Endothelial cell of umbilical vein (primary cell): ENCODE results near the gene HIP1. TPM values are rescaled to one million over a fixed set of nuclear protein-coding genes. Genes with fewer than 3 reads are reported as not detected.
A peak's percentile ranks its signal among the peaks of the same experiment; 100 is the strongest.
"Not testable (repeated sequence)": the region's sequence is repeated elsewhere in the genome, so short reads cannot be mapped to it uniquely, and the experiment has no call there.

ENCODE experiments used
- BruUV-seq: library from RNA; stranded (reverse); fragments of 400-500 nt; replicated peaks from 2 replicates; lab custom pipeline; 2021; lab: Mats Ljungman, UMichigan
- CTCF ChIA-PET: fragments of 300-600, 350-600 bp; sonication (Branson Sonifier 250); formaldehyde crosslinking; loops from one replicate; lab custom pipeline; 2021; ENCODE audit warnings: antibody characterized with exemption, inconsistent platforms; lab: Charles Lee
- POLR2A ChIA-PET: fragments of 300-600, 350-600 bp; sonication (Branson Sonifier 250); formaldehyde crosslinking; loops from one replicate; lab custom pipeline; 2021; ENCODE audit warnings: antibody characterized with exemption, inconsistent platforms; lab: Charles Lee
- DNase-seq: peaks from one replicate; pipeline ENCODE4 v3.0.0-alpha.2; 2011; ENCODE audit warnings: low read depth, low spot score
- FAIRE-seq: peaks from 2 replicates; lab custom pipeline; 2011; peaks lifted over from hg19 to GRCh38; lab: Jason Lieb, UNC
- H2AFZ ChIP-seq: 2 replicates; pipeline ENCODE4 v1.6.0; 2012; ENCODE audit warnings: low read depth, low read length, control low read depth, inconsistent platforms
- H3K27ac ChIP-seq: 2 replicates; pipeline ENCODE4 v1.5.1; 2011; ENCODE audit warnings: low read depth, mild to moderate bottlenecking, control low read depth, low read length, moderate library complexity; ENCODE audit not compliant: insufficient read depth
- H3K27me3 ChIP-seq, 2 experiments: 2 replicates each; pipeline versions ENCODE4 v1.6.0 to v1.6.1; 2011; ENCODE audit warnings: low read length in 2 of 2, mixed read lengths in 1 of 2; ENCODE audit not compliant: control insufficient read depth in 2 of 2, insufficient read depth in 2 of 2
- H3K36me3 ChIP-seq, 2 experiments: 2 replicates in 1 of 2; 3 replicates in 1 of 2; pipeline ENCODE4 v1.5.1; 2011; ENCODE audit warnings: low read length in 2 of 2, mild to moderate bottlenecking in 1 of 2, moderate library complexity in 1 of 2; ENCODE audit not compliant: control insufficient read depth in 2 of 2, insufficient read depth in 2 of 2; ENCODE audit errors: extremely low read depth in 1 of 2
- H3K4me1 ChIP-seq: 3 replicates; pipeline ENCODE4 v1.5.1; 2011; ENCODE audit warnings: mild to moderate bottlenecking, low read length; ENCODE audit not compliant: control insufficient read depth, insufficient read depth; ENCODE audit errors: extremely low read depth
- H3K4me2 ChIP-seq: 2 replicates; pipeline ENCODE4 v1.6.1; 2011; ENCODE audit warnings: low read length, control low read depth, mixed read lengths; ENCODE audit not compliant: insufficient read depth
- H3K4me3 ChIP-seq, 3 experiments: fragments of 200-600 bp in 1 of 3; sonication (generic), shearing (Covaris generic) in 1 of 3; replicated peaks in 1 of 3; 2 replicates each; pipeline ENCODE4 v1.5.1; 2011 to 2016; ENCODE audit warnings: control low read depth in 3 of 3, low read length in 3 of 3, mild to moderate bottlenecking in 2 of 3, inconsistent platforms in 1 of 3, low read depth in 1 of 3, moderate library complexity in 1 of 3; ENCODE audit not compliant: insufficient read depth in 1 of 3
- H3K79me2 ChIP-seq: 2 replicates; pipeline ENCODE4 v1.6.0; 2012; ENCODE audit warnings: low read length, inconsistent platforms; ENCODE audit not compliant: control insufficient read depth, insufficient read depth
- H3K9ac ChIP-seq: replicated peaks from 2 replicates; pipeline ENCODE3; 2011; ENCODE audit warnings: low read length, control low read depth; ENCODE audit not compliant: insufficient read depth; ENCODE audit errors: extremely low read depth
- H3K9me1 ChIP-seq: replicated peaks from 3 replicates; pipeline ENCODE4 v1.6.0; 2011; ENCODE audit warnings: mild to moderate bottlenecking, low read length; ENCODE audit not compliant: control insufficient read depth, insufficient read depth; ENCODE audit errors: extremely low read depth
- H3K9me3 ChIP-seq: replicated peaks from 2 replicates; pipeline ENCODE4 v1.5.1; 2012; ENCODE audit warnings: low read length, inconsistent platforms; ENCODE audit not compliant: control insufficient read depth, insufficient read depth
- H4K20me1 ChIP-seq: replicated peaks from 2 replicates; pipeline ENCODE3; 2011; ENCODE audit warnings: mild to moderate bottlenecking, low read length; ENCODE audit not compliant: control insufficient read depth, insufficient read depth; ENCODE audit errors: extremely low read depth
- EZH2 ChIP-seq: IDR thresholded peaks from 2 replicates; pipeline ENCODE4 v1.6.1; 2012; ENCODE audit warnings: borderline replicate concordance, low read depth, mild to moderate bottlenecking, moderate library complexity, low read length, inconsistent platforms; ENCODE audit not compliant: severe bottlenecking
- FOS ChIP-seq: IDR thresholded peaks from 2 replicates; pipeline ENCODE4 v1.6.1; 2011; ENCODE audit warnings: mild to moderate bottlenecking, low read length, moderate library complexity, borderline replicate concordance; ENCODE audit not compliant: insufficient read depth
- GATA2 ChIP-seq: IDR thresholded peaks from 2 replicates; pipeline ENCODE4 v1.7.0; 2011; ENCODE audit warnings: low read depth, mild to moderate bottlenecking, moderate library complexity, mixed read lengths, low read length; ENCODE audit not compliant: insufficient read length, insufficient read depth
- JUN ChIP-seq: IDR thresholded peaks from 2 replicates; pipeline ENCODE4 v1.6.1; 2011; ENCODE audit warnings: borderline replicate concordance, low read depth; ENCODE audit not compliant: insufficient read length, insufficient read depth
- MAX ChIP-seq: IDR thresholded peaks from 2 replicates; pipeline ENCODE4 v1.6.1; 2011; ENCODE audit not compliant: insufficient read depth, insufficient read length
- MYC ChIP-seq: IDR thresholded peaks from one replicate; pipeline ENCODE4 v1.6.1; 2011; ENCODE audit warnings: mild to moderate bottlenecking, low read depth, low read length
- POLR2A ChIP-seq: IDR thresholded peaks from 2 replicates; pipeline ENCODE4 v1.6.1; 2012; ENCODE audit warnings: low read depth, mild to moderate bottlenecking, control low read depth, low read length
- POLR2AphosphoS5 ChIP-seq: IDR thresholded peaks from 2 replicates; pipeline ENCODE4 v1.6.1; 2012; ENCODE audit warnings: low read depth, mild to moderate bottlenecking, control low read depth, low read length, moderate library complexity; ENCODE audit not compliant: insufficient read depth
- dilution Hi-C: fragments of 300-500 bp; cut with MboI; formaldehyde crosslinking; loops from one replicate; pipeline ENCODE4 v1.15.0; 2019; ENCODE audit warnings: low sequenced_read_pairs; ENCODE audit not compliant: extremely low pct_ligation_motif_present
- intact Hi-C: fragments of 100-400 bp; cut with micrococcal nuclease; formaldehyde crosslinking; loops from one replicate; pipeline ENCODE4 v1.10.0; 2022
- polyA plus RNA-seq, 4 experiments: library from polyadenylated mRNA; depleted of rRNA in 3 of 4; stranded (reverse) in 3 of 4; unstranded in 1 of 4; fragments of >200 nt; gene quantifications; 2 replicates each; pipeline versions ENCODE4 v1.2.1 to v1.2.3, GENCODE V29; 2011 to 2012; ENCODE audit warnings: missing spikeins in 1 of 4
- total RNA-seq: library from RNA; stranded (reverse); gene quantifications from 2 replicates; pipeline ENCODE4 v1.2.3, GENCODE V29; 2021
- TF ChIP-seq, protein P1 (sequence below), 2 donors: IDR thresholded peaks; 1 replicate in 1 of 2; 2 replicates in 1 of 2; pipeline ENCODE4 v1.5.1; 2011; ENCODE audit warnings: low read length in 2 of 2, mild to moderate bottlenecking in 2 of 2, moderate library complexity in 2 of 2, control low read depth in 1 of 2, inconsistent platforms in 1 of 2, low read depth in 1 of 2; ENCODE audit not compliant: insufficient read depth in 1 of 2; ENCODE audit errors: extremely low read depth in 1 of 2

Gene HIP1
- total and polyA plus RNA-seq, 2 donors (not counting 3 experiments of a cell fraction or from before 2014, with no cell fraction given), result 23.7 to 47.6 TPM

GRCh38 chr7:75611557-75612178 lies 127.1 kb downstream of the HIP1 start:
- DNase-seq, result peak; percentile 82

GRCh38 chr7:75609416-75609815 lies 129.3 kb downstream of the HIP1 start:
- H3K9ac ChIP-seq, H3K36me3 ChIP-seq, H3K4me3 ChIP-seq, H3K9me1 ChIP-seq, H3K79me2 ChIP-seq, H2AFZ ChIP-seq, H3K27me3 ChIP-seq, H3K4me2 ChIP-seq, H3K27ac ChIP-seq, H3K4me1 ChIP-seq, BruUV-seq, H4K20me1 ChIP-seq, H3K9me3 ChIP-seq, FAIRE-seq, DNase-seq, dilution Hi-C loops, intact Hi-C loops: not testable (repeated sequence)
- CTCF ChIA-PET, result interaction anchor here (0.6 to 2.1 kb wide), 2 partner anchors 8 to 10 kb away, joined by 3 to 6 read pairs; no protein-coding TSS in a partner anchor
- POLR2A ChIA-PET, result interaction anchor here (0.7 kb wide), 1 partner anchor 9 kb away, joined by 3 read pairs; no protein-coding TSS in a partner anchor

More at GRCh38 chr7:75611557-75612178, 127.1 kb downstream of the HIP1 start:
- no peak overlapping the region for H3K4me3 ChIP-seq
- H3K9ac ChIP-seq, result peak overlapping the region; percentile 52
- peak overlapping the region; percentile 70 for H2AFZ ChIP-seq
- no peak overlapping the region for H3K4me2 ChIP-seq
- intact Hi-C loops (loop anchor here (5.0 kb wide), 1 partner anchor 44 kb away; no protein-coding TSS in a partner anchor), dilution Hi-C loops (no loop called here)
- FAIRE-seq, result peak; percentile 93
- peak overlapping the region; percentile 43 for H3K27ac ChIP-seq
- no peaks in the 10 kb centered on the region for H3K79me2 ChIP-seq
- POLR2A ChIA-PET, result interaction anchor here (0.5 kb wide), 1 partner anchor 126 kb away, joined by 4 read pairs; no protein-coding TSS in a partner anchor
- H3K27me3 ChIP-seq, result no peaks in the 10 kb centered on the region
- CTCF ChIA-PET, result interaction anchor here (1.0 kb wide), 2 partner anchors 12 to 145 kb away, joined by 3 read pairs; no protein-coding TSS in a partner anchor
- no peaks in the 10 kb centered on the region for H3K36me3 ChIP-seq
- peaks cover 8% of the 10 kb centered on the region for H3K4me1 ChIP-seq
- TF ChIP-seq EZH2 (no peak), MYC (no peak), POLR2A (peak; percentile 22), JUN (no peak), FOS (no peak), POLR2AphosphoS5 (peak; percentile 36), MAX (peak; percentile 47), GATA2 (no peak)
- TF ChIP-seq, protein P1, sequence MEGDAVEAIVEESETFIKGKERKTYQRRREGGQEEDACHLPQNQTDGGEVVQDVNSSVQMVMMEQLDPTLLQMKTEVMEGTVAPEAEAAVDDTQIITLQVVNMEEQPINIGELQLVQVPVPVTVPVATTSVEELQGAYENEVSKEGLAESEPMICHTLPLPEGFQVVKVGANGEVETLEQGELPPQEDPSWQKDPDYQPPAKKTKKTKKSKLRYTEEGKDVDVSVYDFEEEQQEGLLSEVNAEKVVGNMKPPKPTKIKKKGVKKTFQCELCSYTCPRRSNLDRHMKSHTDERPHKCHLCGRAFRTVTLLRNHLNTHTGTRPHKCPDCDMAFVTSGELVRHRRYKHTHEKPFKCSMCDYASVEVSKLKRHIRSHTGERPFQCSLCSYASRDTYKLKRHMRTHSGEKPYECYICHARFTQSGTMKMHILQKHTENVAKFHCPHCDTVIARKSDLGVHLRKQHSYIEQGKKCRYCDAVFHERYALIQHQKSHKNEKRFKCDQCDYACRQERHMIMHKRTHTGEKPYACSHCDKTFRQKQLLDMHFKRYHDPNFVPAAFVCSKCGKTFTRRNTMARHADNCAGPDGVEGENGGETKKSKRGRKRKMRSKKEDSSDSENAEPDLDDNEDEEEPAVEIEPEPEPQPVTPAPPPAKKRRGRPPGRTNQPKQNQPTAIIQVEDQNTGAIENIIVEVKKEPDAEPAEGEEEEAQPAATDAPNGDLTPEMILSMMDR (IDR thresholded peaks at IDR 0.05; ENCODE audit: extremely low read depth in 1 of 2, insufficient read depth in 1 of 2, low read depth in 1 of 2, low read length in 2 of 2), result no peak
- H4K20me1 ChIP-seq, result no peaks in the 10 kb centered on the region
- no peaks in the 10 kb centered on the region for H3K9me1 ChIP-seq
- H3K9me3 ChIP-seq, result no peaks in the 10 kb centered on the region
- TSS peak; percentile 93 for BruUV-seq
